Measurements from ENCODE around the gene FUZ.

The FUZ gene

GRCh38 chr19:49772850-49773432 is 40.2 kb downstream of the FUZ start:
- no peak overlapping the region for H3K4me3 ChIP-seq (ENCODE audit: low read length)
- TF ChIP-seq CTCF (IDR thresholded peaks at IDR 0.05; ENCODE audit: insufficient read depth, low read depth, low read length, missing control alignments): no peak
- DNase-seq (ENCODE audit: low read depth): peak; percentile 18

- DNase-seq (ENCODE audit: low read depth): no peak
- H3K4me3 ChIP-seq (ENCODE audit: low read length): no peak overlapping the region
- TF ChIP-seq CTCF (IDR thresholded peaks at IDR 0.05; ENCODE audit: insufficient read depth, low read depth, low read length, missing control alignments): no peak
These were observed 41.4 kb downstream of the FUZ start for GRCh38 chr19:49771674-49772139.

- DNase-seq (ENCODE audit: low read depth): no peak
- H3K4me3 ChIP-seq (ENCODE audit: low read length): no peak overlapping the region
- no peak for TF ChIP-seq CTCF (IDR thresholded peaks at IDR 0.05; ENCODE audit: insufficient read depth, low read depth, low read length, missing control alignments)
These were observed 42.6 kb downstream of the FUZ start for GRCh38 chr19:49770529-49770928.

GRCh38 chr19:49767967-49768581 is 45.0 kb downstream of the FUZ start:
- peak overlapping the region; percentile 82 for H3K4me3 ChIP-seq (ENCODE audit: low read length)
- no peak for DNase-seq (ENCODE audit: low read depth)
- no peak for TF ChIP-seq CTCF (IDR thresholded peaks at IDR 0.05; ENCODE audit: insufficient read depth, low read depth, low read length, missing control alignments)

- DNase-seq (ENCODE audit: low read depth): no peak
- H3K4me3 ChIP-seq (ENCODE audit: low read length): peak overlapping the region; percentile 82
- no peak for TF ChIP-seq CTCF (IDR thresholded peaks at IDR 0.05; ENCODE audit: insufficient read depth, low read depth, low read length, missing control alignments)
These were observed 45.7 kb downstream of the FUZ start for GRCh38 chr19:49767381-49767780.

- DNase-seq (ENCODE audit: low read depth): no peak
- peak within 1 kb of the TSS; percentile 82 for H3K4me3 ChIP-seq (ENCODE audit: low read length)
- no peak for TF ChIP-seq CTCF (IDR thresholded peaks at IDR 0.05; ENCODE audit: insufficient read depth, low read depth, low read length, missing control alignments)
These were observed 46.2 kb downstream of the FUZ start, which contains the start of gene AP2A1 for GRCh38 chr19:49766930-49767299. TSS of gene AP2A1 (plus strand) at chr19:49767001. CDS start at chr19:49767134, 133 bp downstream.
